Smooth muscle cell (in vitro differentiated cells): ENCODE results near the gene MAD1L1. TPM values are rescaled to one million over a fixed set of nuclear protein-coding genes. Genes with fewer than 3 reads are reported as not detected.

Source experiments
- DNase-seq: peaks from one replicate; lab custom pipeline; 2025; ENCODE audit not compliant: unreplicated experiment; lab: John Stamatoyannopoulos, UW
- H2AFZ ChIP-seq: fragments of 200-600 bp; sonication (generic); 2 replicates; pipeline ENCODE4 v1.6.0; 2016; ENCODE audit warnings: antibody characterized with exemption, low read depth, mild to moderate bottlenecking
- H3F3A ChIP-seq: fragments of 200-600 bp; sonication (generic); 2 replicates; pipeline ENCODE4 v1.6.0; 2017; ENCODE audit warnings: antibody characterized with exemption, low read depth
- H3K27ac ChIP-seq: fragments of 200-600 bp; sonication (generic); 2 replicates; pipeline ENCODE4 v1.5.1; 2016; ENCODE audit warnings: low read depth, mild to moderate bottlenecking
- H3K27me3 ChIP-seq: fragments of 200-600 bp; sonication (generic); 2 replicates; pipeline ENCODE4 v1.6.1; 2016; ENCODE audit warnings: low read depth, mild to moderate bottlenecking
- H3K36me3 ChIP-seq: fragments of 200-600 bp; sonication (generic); 2 replicates; pipeline ENCODE4 v1.5.1; 2016; ENCODE audit warnings: low read depth
- H3K4me1 ChIP-seq: fragments of 200-600 bp; sonication (generic); 2 replicates; pipeline ENCODE4 v1.5.1; 2016; ENCODE audit warnings: low read depth
- H3K4me2 ChIP-seq: fragments of 200-600 bp; sonication (generic); 2 replicates; pipeline ENCODE4 v1.6.0; 2016; ENCODE audit warnings: mild to moderate bottlenecking
- H3K4me3 ChIP-seq: fragments of 200-600 bp; sonication (generic); 2 replicates; pipeline ENCODE4 v1.5.1; 2016; ENCODE audit warnings: mild to moderate bottlenecking
- H3K79me2 ChIP-seq: fragments of 200-600 bp; sonication (generic); 2 replicates; pipeline ENCODE4 v1.6.0; 2016; ENCODE audit warnings: low read depth, mild to moderate bottlenecking
- H3K9ac ChIP-seq: fragments of 200-600 bp; sonication (generic); 2 replicates; pipeline ENCODE4 v1.6.0; 2016; ENCODE audit warnings: low read depth
- H3K9me3 ChIP-seq: fragments of 200-600 bp; sonication (generic); replicated peaks from 2 replicates; pipeline ENCODE4 v1.5.1; 2016; ENCODE audit warnings: low read depth
- H4K20me1 ChIP-seq: fragments of 200-600 bp; sonication (generic); 2 replicates; pipeline ENCODE4 v1.6.0; 2016; ENCODE audit warnings: low read depth
- WGBS: methylation state at CpG from one replicate; pipeline ENCODE4 v1.1.7; 2016; ENCODE audit warnings: low lambda C conversion rate; 5-methylcytosine and 5-hydroxymethylcytosine counted together
- polyA plus RNA-seq: library from polyadenylated mRNA; unstranded; fragments of >200 nt; fragmentation: Nextera tagmentation; extraction: Ambion mirVana; gene quantifications from 2 replicates; pipeline ENCODE4 v1.2.1, GENCODE V29; 2016
- total RNA-seq: library from RNA; depleted of rRNA; stranded (reverse); fragments of >200 nt; gene quantifications from 2 replicates; pipeline ENCODE4 v1.2.3, GENCODE V29; 2014
- TF ChIP-seq, protein P1 (sequence below): fragments of 200-600 bp; sonication (generic); IDR thresholded peaks from 2 replicates; pipeline ENCODE4 v1.5.1; 2017; ENCODE audit warnings: borderline replicate concordance, mild to moderate bottlenecking, antibody characterized with exemption; ENCODE audit not compliant: insufficient read depth, poor library complexity, severe bottlenecking

MAD1L1 gene
- total and polyA plus RNA-seq, 2 experiments from 2014 or later, result 33.4 to 60.7 TPM

DNA sequence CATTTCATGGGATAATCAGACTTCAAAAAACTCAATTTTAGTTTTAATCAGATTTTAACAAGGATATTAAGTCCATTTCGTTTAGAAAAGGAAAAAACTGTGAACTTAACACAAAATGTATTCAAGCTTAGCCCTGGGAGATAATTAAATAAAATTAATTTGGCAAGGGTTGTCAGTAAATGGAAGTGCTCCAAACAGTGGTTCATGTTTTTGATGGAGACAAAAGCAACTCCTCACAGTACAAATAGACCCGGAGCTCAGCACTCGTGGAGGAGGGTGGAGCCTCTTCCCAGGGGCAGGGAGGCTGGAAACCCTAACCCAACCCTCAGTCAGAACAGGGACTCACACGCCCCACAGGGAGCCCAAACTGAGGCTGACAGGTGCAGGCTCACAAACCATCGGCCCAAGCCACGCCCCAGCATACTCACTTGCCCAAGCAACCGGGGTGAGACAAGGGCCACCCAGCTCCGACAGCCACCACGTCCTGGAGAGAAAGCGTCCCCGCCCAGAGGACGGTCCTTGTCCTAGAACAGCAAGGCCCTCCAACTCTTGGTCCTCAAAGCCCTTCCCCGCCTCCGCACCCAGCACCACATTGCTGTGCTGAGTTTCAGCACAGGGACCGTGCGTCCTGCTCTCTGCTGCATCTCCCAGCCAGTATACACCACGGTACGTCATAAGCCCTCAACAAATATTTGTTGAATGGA, 39.8 kb downstream of the MAD1L1 start:
- Histone ChIP-seq H3K9ac (no peak overlapping the region), H3K36me3 (no peaks in the 10 kb centered on the region), H3K27me3 (no peaks in the 10 kb centered on the region), H3K4me3 (no peak overlapping the region), H3K79me2 (peaks cover 4% of the 10 kb centered on the region), H4K20me1 (no peaks in the 10 kb centered on the region), H2AFZ (no peak overlapping the region), H3K4me2 (no peak overlapping the region), H3K27ac (no peak overlapping the region), H3K9me3 (no peaks in the 10 kb centered on the region), H3K4me1 (no peaks in the 10 kb centered on the region), H3F3A (no peaks in the 10 kb centered on the region)
- 97% methylated on average over 18 of the region's 18 CpGs for WGBS
- no peak for DNase-seq
- TF ChIP-seq, protein P1, sequence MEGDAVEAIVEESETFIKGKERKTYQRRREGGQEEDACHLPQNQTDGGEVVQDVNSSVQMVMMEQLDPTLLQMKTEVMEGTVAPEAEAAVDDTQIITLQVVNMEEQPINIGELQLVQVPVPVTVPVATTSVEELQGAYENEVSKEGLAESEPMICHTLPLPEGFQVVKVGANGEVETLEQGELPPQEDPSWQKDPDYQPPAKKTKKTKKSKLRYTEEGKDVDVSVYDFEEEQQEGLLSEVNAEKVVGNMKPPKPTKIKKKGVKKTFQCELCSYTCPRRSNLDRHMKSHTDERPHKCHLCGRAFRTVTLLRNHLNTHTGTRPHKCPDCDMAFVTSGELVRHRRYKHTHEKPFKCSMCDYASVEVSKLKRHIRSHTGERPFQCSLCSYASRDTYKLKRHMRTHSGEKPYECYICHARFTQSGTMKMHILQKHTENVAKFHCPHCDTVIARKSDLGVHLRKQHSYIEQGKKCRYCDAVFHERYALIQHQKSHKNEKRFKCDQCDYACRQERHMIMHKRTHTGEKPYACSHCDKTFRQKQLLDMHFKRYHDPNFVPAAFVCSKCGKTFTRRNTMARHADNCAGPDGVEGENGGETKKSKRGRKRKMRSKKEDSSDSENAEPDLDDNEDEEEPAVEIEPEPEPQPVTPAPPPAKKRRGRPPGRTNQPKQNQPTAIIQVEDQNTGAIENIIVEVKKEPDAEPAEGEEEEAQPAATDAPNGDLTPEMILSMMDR, result no peak

DNA sequence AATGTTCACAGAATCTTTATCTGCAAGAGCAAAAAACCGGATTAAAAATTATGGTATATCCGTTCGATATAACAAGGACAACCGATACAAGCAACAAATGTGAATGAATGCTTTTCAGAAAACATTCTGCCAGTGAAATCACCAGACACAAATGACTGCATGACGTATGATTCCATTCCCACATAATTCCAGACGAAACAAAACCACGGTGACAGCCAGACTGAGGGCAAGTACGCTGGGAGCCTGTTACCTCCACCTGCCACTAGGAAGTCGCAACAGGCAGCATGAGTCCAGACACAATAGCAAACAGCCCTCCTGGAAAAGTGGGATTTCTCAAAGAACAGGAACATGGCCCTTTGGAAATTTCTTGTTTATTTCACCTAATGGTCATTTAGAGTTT, 41.7 kb downstream of the MAD1L1 start:
- Histone ChIP-seq H3K9ac (no peak overlapping the region), H3K4me2 (no peak overlapping the region), H3K27me3 (no peaks in the 10 kb centered on the region), H3K36me3 (no peaks in the 10 kb centered on the region), H4K20me1 (no peaks in the 10 kb centered on the region), H3K79me2 (peaks cover 9% of the 10 kb centered on the region), H2AFZ (no peak overlapping the region), H3K9me3 (no peaks in the 10 kb centered on the region), H3K4me1 (no peaks in the 10 kb centered on the region), H3K4me3 (no peak overlapping the region), H3K27ac (peak overlapping the region; percentile 44), H3F3A (no peaks in the 10 kb centered on the region)
- TF ChIP-seq, protein P1, result no peak
- 84% methylated on average over 9 of the region's 9 CpGs for WGBS
- no peak for DNase-seq

DNA sequence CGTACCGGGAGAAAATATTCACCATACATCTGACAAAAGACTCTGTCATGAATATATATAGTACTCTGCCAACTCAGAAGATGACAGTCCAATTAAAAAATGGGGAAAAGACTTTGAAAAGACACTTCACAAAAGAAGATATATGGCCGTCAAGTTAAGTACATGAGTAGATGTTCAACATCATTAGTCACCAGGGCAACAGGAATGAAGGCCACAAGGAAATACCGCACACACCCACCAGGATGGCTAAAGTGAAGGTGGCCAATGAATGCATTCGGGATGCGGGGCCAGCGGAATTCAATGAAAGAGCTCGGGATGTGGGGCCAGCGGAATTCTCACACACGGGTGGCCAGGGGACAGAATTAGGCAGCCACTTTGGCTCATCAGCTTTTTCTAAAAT, 42.2 kb downstream of the MAD1L1 start:
- Histone ChIP-seq H3K27ac (peak overlapping the region; percentile 75), H3K9ac (no peak overlapping the region), H3K9me3 (no peaks in the 10 kb centered on the region), H3K4me3 (no peak overlapping the region), H2AFZ (no peak overlapping the region), H3K36me3 (no peaks in the 10 kb centered on the region), H3K79me2 (peaks cover 9% of the 10 kb centered on the region), H3K27me3 (no peaks in the 10 kb centered on the region), H3K4me1 (no peaks in the 10 kb centered on the region), H3K4me2 (no peak overlapping the region), H3F3A (no peaks in the 10 kb centered on the region), H4K20me1 (no peaks in the 10 kb centered on the region)
- WGBS, result 85% methylated on average over 10 of the region's 10 CpGs
- DNase-seq, result no peak
- TF ChIP-seq, protein P1, result no peak

DNA sequence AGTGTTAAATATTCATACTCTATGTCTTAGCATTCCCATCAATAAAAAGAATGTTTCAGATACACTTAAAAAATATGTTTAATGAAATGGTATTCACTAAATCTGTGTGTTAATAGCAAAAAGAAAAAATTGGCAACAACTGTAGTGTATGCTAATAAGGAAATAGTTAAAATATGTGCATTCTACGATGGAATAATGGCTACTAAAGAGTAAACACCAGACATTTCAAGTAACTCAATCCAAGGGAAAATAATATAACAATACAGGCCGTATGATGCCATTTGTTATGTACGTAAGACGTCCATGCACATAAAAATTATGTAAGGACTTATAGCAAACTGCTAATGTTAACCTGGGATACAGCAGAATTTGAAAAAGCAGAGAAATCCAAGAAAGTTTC, 46.6 kb downstream of the MAD1L1 start:
- Histone ChIP-seq H3K4me1 (no peaks in the 10 kb centered on the region), H2AFZ (no peak overlapping the region), H3F3A (no peaks in the 10 kb centered on the region), H3K9ac (no peak overlapping the region), H4K20me1 (no peaks in the 10 kb centered on the region), H3K4me3 (no peak overlapping the region), H3K36me3 (no peaks in the 10 kb centered on the region), H3K27me3 (no peaks in the 10 kb centered on the region), H3K4me2 (no peak overlapping the region), H3K79me2 (peaks cover 9% of the 10 kb centered on the region), H3K27ac (no peak overlapping the region), H3K9me3 (no peaks in the 10 kb centered on the region)
- no peak for DNase-seq
- 96% methylated on average over 4 of the region's 4 CpGs for WGBS
- TF ChIP-seq, protein P1, result no peak
